ENCODE results near the gene RPH3AL. TPM values are rescaled to one million over a fixed set of nuclear protein-coding genes. Genes with fewer than 3 reads are reported as not detected.

Gene RPH3AL
- polyA plus RNA-seq, 3 donors, result 0.71 to 1.9 (median 1.5) TPM

GRCh38 chr17:183021-183420 is 169.6 kb downstream of the RPH3AL start:
- peaks cover 0 to 5% of the 10 kb centered on the region in 2 donors for H3K36me3 Mint-ChIP-seq
- Histone ChIP-seq H3K27ac (ENCODE audit: low read depth in 1 of 2, low read length in 2 of 2) (no peak overlapping the region), H3K27me3 (ENCODE audit: control insufficient read depth in 2 of 2, insufficient read depth in 2 of 2, low read length in 2 of 2) (peaks cover 9 to 55% of the 10 kb centered on the region in 2 donors), H3K4me3 (replicated peaks in 1 of 3; ENCODE audit: low read depth in 2 of 3, low read length in 3 of 3) (no peak overlapping the region), H3K79me2 (ENCODE audit: insufficient read depth, low read length) (no peaks in the 10 kb centered on the region), H3K4me1 (ENCODE audit: control insufficient read depth in 1 of 2, insufficient read depth in 2 of 2, low read length in 2 of 2) (peaks cover 11 to 28% of the 10 kb centered on the region in 2 donors), H3K4me2 (replicated peaks; ENCODE audit: extremely low read depth, low read length, poor library complexity, severe bottlenecking) (no peak overlapping the region), H3K9ac (ENCODE audit: insufficient read depth, low read length, poor library complexity, severe bottlenecking) (no peak overlapping the region), H3K36me3 (replicated peaks in 1 of 2; ENCODE audit: control insufficient read depth in 1 of 2, insufficient read depth in 2 of 2, low read length in 2 of 2) (no peaks in the 10 kb centered on the region), H2AFZ (ENCODE audit: insufficient read depth, low read depth, low read length, poor library complexity, severe bottlenecking) (no peak overlapping the region), H4K20me1 (ENCODE audit: insufficient read depth, low read length) (no peaks in the 10 kb centered on the region), H3K9me3 (replicated peaks in 1 of 2; ENCODE audit: control insufficient read depth in 1 of 2, insufficient read depth in 1 of 2, low read length in 2 of 2) (peaks cover 0 to 6% of the 10 kb centered on the region in 2 donors)
- H3K4me3 Mint-ChIP-seq, result peak overlapping the region in 1 of 2 donors; percentile 86
- H3K27ac Mint-ChIP-seq, result no peak overlapping the region
- DNase-seq, result no peak
- peaks cover 0 to 6% (median 2%) of the 10 kb centered on the region in 7 donors for H3K9me3 Mint-ChIP-seq
- peaks cover 44 to 72% (median 52%) of the 10 kb centered on the region in 3 donors for H3K27me3 Mint-ChIP-seq (ENCODE audit: low read depth in 3 of 3)
- intact Hi-C loops (cut with micrococcal nuclease), result no loop called here
- TF ChIP-seq, protein P1, sequence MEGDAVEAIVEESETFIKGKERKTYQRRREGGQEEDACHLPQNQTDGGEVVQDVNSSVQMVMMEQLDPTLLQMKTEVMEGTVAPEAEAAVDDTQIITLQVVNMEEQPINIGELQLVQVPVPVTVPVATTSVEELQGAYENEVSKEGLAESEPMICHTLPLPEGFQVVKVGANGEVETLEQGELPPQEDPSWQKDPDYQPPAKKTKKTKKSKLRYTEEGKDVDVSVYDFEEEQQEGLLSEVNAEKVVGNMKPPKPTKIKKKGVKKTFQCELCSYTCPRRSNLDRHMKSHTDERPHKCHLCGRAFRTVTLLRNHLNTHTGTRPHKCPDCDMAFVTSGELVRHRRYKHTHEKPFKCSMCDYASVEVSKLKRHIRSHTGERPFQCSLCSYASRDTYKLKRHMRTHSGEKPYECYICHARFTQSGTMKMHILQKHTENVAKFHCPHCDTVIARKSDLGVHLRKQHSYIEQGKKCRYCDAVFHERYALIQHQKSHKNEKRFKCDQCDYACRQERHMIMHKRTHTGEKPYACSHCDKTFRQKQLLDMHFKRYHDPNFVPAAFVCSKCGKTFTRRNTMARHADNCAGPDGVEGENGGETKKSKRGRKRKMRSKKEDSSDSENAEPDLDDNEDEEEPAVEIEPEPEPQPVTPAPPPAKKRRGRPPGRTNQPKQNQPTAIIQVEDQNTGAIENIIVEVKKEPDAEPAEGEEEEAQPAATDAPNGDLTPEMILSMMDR (IDR thresholded peaks at IDR 0.05), result no peak
- WGBS (ENCODE audit: insufficient coverage), result 73% methylated on average over 3 of the region's 8 CpGs
- H3K4me1 Mint-ChIP-seq, result peaks cover 28% of the 10 kb centered on the region

- Histone ChIP-seq H3K27ac (ENCODE audit: low read depth in 1 of 2, low read length in 2 of 2) (no peak overlapping the region), H3K27me3 (ENCODE audit: control insufficient read depth in 2 of 2, insufficient read depth in 2 of 2, low read length in 2 of 2) (peaks cover 9 to 55% of the 10 kb centered on the region in 2 donors), H3K79me2 (ENCODE audit: insufficient read depth, low read length) (no peaks in the 10 kb centered on the region), H2AFZ (ENCODE audit: insufficient read depth, low read depth, low read length, poor library complexity, severe bottlenecking) (peak overlapping the region; percentile 22), H4K20me1 (ENCODE audit: insufficient read depth, low read length) (no peaks in the 10 kb centered on the region), H3K4me2 (replicated peaks; ENCODE audit: extremely low read depth, low read length, poor library complexity, severe bottlenecking) (peak overlapping the region; percentile 67), H3K4me3 (replicated peaks in 1 of 3; ENCODE audit: low read depth in 2 of 3, low read length in 3 of 3) (peak overlapping the region in 1 of 3 experiments; percentile 56), H3K4me1 (ENCODE audit: control insufficient read depth in 1 of 2, insufficient read depth in 2 of 2, low read length in 2 of 2) (peaks cover 11 to 28% of the 10 kb centered on the region in 2 donors), H3K36me3 (replicated peaks in 1 of 2; ENCODE audit: control insufficient read depth in 1 of 2, insufficient read depth in 2 of 2, low read length in 2 of 2) (no peaks in the 10 kb centered on the region), H3K9ac (ENCODE audit: insufficient read depth, low read length, poor library complexity, severe bottlenecking) (no peak overlapping the region), H3K9me3 (replicated peaks in 1 of 2; ENCODE audit: control insufficient read depth in 1 of 2, insufficient read depth in 1 of 2, low read length in 2 of 2) (peaks cover 0 to 6% of the 10 kb centered on the region in 2 donors)
- intact Hi-C loops (cut with micrococcal nuclease), result no loop called here
- H3K9me3 Mint-ChIP-seq, result peaks cover 0 to 6% (median 3%) of the 10 kb centered on the region in 7 donors
- H3K27me3 Mint-ChIP-seq (ENCODE audit: low read depth in 3 of 3), result peaks cover 48 to 79% (median 56%) of the 10 kb centered on the region in 3 donors
- H3K4me1 Mint-ChIP-seq, result peaks cover 28% of the 10 kb centered on the region
- WGBS (ENCODE audit: insufficient coverage), result 49% methylated on average over 16 of the region's 18 CpGs
- TF ChIP-seq, protein P1 (IDR thresholded peaks at IDR 0.05), result no peak
- no peak overlapping the region for H3K27ac Mint-ChIP-seq
- peaks cover 0 to 5% of the 10 kb centered on the region in 2 donors for H3K36me3 Mint-ChIP-seq
- peak overlapping the region; percentile 18 to 86 for H3K4me3 Mint-ChIP-seq
- DNase-seq, result no peak
Observed at GRCh38 chr17:182050-182751, 170.4 kb downstream of the RPH3AL start.
